ENCODE measurements around the gene VAMP4.
A peak's percentile ranks its signal among the peaks of the same experiment; 100 is the strongest.

Gene VAMP4, protein sequence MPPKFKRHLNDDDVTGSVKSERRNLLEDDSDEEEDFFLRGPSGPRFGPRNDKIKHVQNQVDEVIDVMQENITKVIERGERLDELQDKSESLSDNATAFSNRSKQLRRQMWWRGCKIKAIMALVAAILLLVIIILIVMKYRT

DNA sequence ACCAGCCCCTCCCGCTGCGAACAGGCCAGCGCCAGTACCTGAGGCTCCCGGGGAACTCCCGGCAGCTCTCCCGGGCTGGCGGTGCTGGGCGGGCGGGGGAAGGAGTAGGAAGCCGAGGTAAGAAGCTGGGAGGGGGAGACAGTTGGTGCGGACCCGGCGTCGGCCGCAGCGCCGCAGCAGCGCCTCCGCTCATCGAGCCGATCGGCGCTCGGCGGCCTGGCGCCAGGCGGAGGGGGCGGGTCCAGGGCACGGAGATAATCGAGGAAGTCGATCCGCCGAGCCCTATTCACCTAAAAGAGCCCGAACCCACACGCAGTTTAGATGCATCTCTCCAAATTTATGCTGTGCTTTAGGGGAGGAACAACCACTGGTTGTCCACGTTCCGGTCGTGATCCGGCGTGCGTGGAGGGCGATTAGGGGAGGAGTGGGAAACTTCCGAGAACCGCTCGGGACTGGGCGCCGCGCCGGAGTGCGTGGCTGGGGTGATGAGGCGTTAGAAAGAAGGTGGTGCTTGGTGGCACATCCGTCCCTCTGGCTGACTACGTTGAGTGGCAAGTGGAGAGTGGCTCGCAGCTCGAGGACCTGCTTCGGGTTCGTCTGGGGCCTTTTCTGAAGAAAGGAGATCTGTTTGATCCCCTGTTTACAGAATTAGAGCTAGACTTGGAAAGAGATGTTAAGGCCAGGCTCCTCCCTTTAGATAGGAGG lies at the start of gene VAMP4:
TSS of gene VAMP4 (minus strand) at position 194 of the 705 bp plus-strand sequence. CDS start 3,651 bp downstream, outside the sequence.
- peak; percentile 56 to 75 (median 68) for DNase-seq (ENCODE audit: low read depth in 3 of 3, low spot score in 1 of 3)

DNA sequence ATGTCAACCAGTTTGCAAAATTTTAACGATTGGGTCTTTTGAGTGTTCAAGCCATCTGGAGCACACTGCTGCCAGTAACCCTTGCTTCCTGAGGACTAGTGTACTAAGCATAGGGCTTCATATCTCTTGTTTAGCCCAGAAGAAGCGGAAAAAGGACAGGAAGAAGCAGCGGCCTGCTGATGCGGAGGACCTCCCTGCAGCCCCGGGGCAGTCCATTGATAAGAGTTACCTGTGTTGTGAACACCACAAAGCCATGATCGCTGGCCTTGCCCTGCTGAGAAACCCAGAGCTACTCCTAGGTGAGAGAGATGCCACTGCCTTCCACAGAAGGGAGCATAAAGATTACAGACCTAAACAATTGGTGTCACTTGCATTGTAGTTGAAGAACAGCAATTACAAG lies 48.5 kb upstream of the VAMP4 start:
- no peak for DNase-seq (ENCODE audit: low read depth in 3 of 3, low spot score in 1 of 3)

DNA sequence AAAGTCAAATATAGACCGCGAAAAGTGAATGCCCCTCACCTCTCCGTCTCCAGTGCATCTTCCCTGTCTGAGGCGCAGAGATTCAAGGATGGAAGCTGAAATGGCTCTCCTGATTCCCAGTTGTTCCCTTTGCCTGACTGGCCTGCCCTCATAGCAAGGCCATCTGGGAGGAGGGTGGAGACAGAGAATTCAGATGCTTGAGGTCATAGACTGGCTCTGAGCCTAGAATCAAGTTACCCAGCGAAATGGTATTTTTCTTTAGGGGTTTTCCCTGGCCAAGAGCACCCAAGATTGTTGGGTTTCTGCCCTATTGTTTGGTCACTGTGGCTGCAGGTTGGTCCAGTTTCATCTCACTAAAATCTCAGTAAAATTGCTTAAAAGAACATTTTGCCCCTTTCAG lies 46.8 kb upstream of the VAMP4 start:
- no peak for DNase-seq (ENCODE audit: low read depth in 3 of 3, low spot score in 1 of 3)

DNA sequence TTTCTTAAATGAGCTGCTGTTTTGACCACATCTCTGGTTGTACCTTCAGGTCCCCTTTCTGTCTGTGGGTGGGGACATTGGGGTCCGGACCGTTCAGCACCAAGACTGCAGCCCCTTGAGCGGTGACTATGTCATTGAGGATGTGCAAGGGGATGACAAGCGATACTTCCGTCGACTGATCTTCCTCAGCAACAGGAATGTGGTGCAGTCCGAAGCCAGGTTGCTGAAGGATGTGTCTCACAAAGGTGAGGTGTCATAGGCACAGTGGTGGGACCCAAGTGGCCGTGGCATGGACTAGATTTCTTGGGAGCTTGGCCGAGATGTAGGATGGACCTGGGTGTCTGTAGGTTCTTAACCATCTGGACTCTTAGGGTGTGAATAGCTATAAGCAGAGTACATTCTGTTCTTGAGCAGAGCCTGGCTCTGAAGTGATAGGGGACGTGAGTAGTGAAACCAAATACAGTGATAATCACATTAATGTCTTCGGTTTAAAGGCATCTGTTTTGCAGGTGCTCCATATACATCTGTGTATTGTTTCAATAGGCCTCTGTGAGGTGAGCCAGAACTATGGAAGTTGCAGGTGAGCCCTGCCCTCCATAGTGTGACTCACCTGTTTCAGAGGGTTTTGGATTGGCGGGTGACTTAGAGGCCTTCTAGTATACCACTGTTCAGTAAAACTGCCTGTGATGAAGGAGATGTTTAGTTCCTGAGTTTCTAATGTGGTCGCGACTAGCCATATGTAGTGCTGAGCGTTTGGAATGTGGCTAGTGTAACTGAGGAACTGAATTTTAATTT lies 46.0 kb upstream of the VAMP4 start:
- no peak for DNase-seq (ENCODE audit: low read depth in 3 of 3, low spot score in 1 of 3)

DNA sequence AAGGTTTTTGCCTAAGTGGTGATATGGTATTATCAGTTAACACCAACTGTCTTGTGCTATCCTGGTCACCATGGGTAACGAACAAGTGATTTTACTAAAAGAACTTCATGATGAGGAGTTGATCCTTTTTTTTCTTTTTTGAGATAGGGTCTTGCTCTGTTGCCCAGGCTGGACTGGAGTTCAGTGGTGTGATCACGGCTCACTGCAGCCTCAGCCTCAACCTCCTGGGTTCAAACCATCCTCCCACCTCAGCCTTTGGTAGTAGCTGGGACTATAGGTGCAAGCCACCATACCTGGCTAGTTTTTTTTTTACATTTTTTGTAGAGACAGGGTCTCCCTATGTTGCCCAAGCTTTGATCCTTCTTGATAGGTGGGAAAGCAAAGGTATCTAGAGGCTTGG lies 44.7 kb upstream of the VAMP4 start:
- DNase-seq (ENCODE audit: low read depth in 3 of 3, low spot score in 1 of 3), result no peak

DNA sequence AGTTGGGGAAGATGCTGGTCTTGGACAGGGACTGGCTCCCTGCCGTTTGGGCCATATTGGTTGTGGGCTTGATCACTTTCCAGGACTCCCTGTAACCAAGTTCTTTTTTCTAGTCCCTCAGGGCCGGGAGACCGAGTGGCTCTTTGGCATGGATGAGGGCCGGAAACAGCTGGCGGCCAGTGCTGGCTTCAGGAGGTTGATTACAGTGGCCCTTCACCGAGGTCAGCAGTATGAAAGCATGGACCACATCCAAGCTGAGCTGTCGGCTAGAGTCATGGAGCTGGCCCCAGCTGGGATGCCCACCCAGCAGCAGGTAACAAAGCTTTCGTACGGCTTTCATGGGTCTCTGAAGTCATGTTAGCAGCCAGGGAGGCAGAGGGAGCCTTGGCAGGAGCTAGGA lies 43.9 kb upstream of the VAMP4 start:
- no peak for DNase-seq (ENCODE audit: low read depth in 3 of 3, low spot score in 1 of 3)

DNA sequence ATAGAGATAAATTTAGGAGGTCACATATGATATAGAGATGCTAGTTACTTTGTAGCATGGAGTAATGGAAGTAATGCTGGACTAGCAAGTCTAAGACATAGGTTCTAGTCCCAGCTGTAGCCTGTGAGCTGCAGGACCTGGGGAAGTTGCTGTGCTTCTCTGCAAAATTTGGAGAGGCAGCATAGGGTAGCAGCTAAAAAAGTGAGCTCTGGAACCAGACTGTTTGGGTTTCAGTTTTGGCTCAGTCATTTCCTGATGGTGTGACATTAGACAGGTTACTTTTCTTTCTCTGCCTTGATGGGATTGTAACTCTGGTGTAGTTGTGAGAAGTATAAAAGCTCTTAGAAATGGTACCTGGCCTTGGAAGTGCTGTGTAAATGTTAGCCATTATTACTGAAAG lies 42.9 kb upstream of the VAMP4 start:
- no peak for DNase-seq (ENCODE audit: low read depth in 3 of 3, low spot score in 1 of 3)

DNA sequence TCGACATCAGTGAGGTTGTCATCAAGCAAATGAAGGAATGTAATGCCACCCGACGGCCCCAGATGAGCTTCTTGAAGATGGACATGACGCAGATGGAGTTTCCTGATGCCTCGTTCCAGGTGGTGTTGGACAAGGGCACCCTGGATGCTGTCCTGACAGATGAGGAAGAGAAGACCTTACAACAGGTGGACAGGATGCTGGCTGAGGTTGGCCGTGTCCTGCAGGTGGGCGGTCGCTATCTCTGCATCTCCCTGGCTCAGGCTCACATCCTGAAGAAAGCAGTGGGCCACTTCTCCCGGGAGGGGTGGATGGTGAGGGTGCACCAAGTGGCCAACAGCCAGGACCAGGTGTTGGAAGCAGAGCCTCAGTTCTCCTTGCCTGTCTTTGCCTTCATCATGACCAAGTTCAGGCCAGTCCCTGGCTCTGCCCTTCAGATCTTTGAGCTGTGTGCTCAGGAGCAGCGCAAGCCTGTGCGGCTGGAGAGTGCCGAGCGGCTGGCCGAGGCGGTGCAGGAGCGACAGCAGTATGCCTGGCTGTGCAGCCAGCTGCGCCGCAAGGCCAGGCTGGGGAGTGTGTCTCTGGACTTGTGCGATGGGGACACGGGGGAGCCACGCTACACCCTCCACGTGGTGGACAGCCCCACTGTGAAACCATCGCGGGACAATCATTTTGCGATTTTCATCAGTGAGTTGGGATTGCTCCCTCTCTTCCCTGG lies 42.1 kb upstream of the VAMP4 start:
- DNase-seq (ENCODE audit: low read depth in 3 of 3, low spot score in 1 of 3), result no peak

DNA sequence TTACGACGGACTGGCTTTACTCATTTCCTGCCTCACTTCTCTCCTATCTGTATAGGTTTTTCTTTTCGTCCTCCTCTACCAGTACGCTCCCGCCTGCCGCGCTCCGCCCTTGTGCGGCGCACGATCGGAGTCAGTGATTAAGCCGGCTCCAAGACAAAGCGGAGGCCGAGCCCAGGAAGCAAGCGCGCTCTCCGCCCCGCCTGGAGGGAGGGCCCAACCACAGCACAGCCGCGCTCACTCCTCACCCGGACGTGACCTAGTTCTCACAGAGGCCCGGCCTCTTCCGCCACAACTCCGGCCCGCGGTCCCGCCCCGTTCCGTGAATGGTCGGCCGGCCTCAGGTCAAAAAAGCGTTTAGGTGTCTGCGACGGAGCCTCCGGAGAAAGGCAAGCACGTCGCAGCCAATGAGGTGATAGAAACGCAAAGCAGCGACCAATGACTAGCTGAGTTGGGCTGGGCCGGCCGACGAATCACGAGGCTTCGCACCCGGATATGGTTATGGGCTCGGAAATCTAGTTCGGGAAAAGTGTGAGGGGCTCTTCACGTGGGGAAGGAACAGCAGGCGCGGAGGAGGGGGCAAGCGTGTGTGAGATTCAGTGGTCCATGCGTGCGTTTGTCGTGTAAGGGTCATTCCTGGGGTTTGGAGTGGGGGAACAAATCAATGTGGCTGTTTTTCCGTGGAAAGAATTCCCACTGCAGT lies 39.5 kb upstream of the VAMP4 start, which contains the start of gene METTL13:
TSS of gene METTL13 (plus strand) at position 485 of the 700 bp plus-strand sequence. CDS start 308 bp downstream, outside the sequence.
- DNase-seq (ENCODE audit: low read depth in 3 of 3, low spot score in 1 of 3), result peak; percentile 93 to 97 (median 95)

DNA sequence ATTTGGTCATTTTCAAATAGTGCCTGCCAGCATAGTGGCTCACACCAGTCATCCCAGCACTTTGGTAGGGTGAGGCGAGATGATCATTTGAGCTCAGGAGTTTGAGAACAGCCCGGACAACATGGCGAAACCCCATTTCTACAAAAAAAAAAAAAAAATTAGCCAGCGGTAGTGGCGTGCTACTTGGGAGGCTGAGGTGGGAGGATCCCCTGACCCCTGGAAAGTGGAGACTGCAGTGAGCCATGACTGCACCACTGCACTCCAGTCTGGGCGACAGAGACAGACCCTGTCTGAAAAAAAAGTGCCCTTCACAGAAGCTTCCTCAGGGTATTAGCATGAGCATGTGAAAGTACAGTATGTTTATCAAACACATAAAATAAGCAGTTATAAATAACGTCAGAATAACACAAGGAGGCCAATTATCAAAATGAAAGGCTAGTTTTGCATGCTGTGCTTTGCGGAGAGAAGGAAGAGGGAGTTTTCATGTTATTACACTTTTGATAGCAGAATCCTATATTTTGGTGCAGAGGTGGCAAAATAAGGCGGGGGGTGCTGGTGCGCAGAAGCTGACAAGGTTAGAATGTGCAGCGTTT lies 38.8 kb upstream of the VAMP4 start:
- no peak for DNase-seq (ENCODE audit: low read depth in 3 of 3, low spot score in 1 of 3)

DNA sequence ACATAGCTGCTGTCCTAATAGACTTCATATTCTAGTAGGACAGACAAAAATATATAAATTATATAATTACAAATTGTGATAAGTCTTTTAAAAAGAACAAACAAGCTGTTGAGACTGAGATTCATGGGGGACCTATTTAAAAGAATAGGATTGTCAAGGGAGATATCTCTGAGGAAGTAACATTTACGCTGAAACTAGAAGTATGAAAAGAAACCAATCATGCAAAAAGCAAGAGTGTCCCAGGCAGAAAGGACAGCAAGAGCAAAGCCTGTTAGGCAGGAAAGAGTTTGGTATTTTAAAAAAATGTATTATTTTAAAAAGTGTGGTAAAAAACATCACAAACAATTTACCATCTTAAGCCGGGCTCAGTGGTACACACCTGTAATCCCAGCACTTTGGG lies 30.4 kb upstream of the VAMP4 start:
- DNase-seq (ENCODE audit: low read depth in 3 of 3, low spot score in 1 of 3), result no peak

DNA sequence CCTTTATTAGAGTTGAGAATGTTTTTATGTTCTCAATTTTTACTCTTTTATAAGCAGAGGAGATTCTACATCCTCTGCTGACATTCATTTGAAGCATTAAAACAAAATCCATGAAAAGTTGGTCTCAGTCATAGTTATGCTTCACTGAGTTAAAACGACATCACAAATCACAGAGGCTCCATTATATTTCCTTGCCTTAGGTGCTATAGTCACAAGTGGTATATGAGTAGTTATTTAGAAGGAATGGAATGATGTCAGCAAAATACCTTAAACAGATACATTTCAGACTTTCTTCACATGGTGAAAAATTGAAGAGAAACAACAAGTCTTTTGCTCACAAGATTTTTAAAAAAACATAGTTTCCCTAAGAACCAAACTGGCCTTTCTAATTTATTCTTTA lies 27.9 kb upstream of the VAMP4 start:
- DNase-seq (ENCODE audit: low read depth in 3 of 3, low spot score in 1 of 3), result no peak

DNA sequence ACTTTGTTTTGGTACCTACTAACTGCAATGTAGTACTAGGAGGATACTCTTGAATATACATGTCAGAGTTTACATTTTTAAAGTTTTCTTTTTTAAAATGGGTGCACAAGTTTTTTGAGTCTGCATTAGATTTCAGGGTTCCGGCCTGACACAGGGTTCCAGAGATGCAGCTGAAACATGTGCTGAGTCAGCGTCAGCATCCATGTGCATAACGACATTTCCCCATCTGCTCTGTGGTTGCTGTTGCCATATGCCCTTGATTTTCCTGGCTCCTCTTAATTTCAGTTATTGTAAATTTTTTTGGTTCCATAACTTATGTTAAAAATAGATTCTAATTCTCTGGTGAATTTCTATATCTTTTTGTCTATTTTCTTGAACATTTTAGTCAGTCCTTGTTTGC lies 27.3 kb upstream of the VAMP4 start:
- no peak for DNase-seq (ENCODE audit: low read depth in 3 of 3, low spot score in 1 of 3)

DNA sequence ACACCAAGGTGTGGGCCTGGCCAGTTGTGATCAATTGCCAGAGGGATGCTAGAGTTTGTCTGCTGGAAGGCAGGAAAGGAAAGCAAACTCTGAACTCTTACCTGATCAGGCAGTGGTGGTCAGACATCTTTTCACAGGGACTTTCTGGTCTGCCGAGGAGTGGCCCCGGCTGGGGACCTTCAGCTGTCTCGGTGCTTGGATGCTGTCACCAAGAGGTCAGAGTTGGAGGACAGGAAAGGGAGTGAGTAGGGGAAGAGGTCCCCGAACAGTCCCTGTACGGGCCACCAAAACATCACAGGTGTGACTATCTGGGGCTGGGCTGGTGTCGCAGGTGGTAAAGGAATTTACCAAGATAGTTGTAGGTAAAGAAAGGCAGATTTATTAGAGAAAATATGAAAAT lies 21.9 kb upstream of the VAMP4 start:
- DNase-seq (ENCODE audit: low read depth in 3 of 3, low spot score in 1 of 3), result no peak

DNA sequence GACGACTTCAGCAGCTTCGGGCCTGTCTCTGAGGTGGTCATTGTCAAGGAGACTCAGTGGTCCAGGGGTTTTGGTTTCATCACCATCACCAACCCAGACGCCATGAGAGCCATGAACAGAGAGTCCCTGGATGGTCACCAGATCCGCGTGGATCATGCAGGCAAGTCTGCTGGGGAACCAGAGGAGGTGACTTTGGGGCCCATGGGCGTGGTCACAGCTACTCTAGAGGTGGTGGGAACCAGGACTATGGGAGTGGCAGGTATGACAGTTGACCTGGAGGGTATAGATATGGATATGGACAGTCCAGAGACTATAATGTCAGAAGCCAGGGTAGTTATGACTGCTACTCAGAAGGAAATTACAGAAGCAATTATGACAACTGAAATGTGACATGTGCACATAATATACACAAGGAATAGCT lies 20.3 kb upstream of the VAMP4 start:
- DNase-seq (ENCODE audit: low read depth in 3 of 3, low spot score in 1 of 3), result no peak

DNA sequence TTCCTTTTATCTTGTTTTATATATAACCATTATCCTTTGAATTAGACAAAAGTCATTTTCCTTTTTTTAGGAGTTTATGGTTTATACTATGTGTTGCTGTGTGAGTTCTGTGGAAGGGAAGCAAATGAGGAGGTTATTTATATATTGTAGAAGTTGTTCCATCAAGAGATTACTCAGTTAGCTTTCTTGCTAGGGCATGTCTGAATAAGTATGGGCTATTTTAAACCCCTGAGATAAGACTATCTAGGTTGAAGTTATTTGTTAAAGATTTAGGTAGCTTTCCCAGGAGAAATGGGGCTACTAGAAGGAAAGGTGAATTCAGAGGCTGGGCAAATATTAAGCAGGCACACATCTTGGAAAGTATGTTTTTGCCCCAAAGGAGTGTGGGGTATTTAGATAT lies 16.1 kb upstream of the VAMP4 start:
- DNase-seq (ENCODE audit: low read depth in 3 of 3, low spot score in 1 of 3), result no peak

DNA sequence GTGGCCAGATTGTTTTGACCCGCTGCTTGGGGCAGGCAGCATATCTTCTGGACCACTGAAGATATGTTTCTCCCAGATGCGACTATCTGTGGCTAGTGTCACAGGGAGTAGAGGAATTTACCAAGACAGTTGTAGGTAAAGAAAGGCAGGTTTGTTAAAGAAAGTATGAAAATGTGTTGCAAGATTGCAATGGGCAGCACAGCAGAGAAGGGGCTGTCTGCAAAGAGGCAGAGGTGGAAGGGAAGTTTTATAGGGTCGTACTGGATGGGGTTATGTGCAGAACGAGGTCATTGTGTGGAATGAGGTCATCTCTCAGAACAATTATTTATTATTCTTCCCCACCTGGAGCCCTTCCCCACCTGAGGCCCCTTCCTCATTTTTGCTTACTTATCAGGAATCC lies 15.0 kb upstream of the VAMP4 start:
- DNase-seq (ENCODE audit: low read depth in 3 of 3, low spot score in 1 of 3), result no peak

DNA sequence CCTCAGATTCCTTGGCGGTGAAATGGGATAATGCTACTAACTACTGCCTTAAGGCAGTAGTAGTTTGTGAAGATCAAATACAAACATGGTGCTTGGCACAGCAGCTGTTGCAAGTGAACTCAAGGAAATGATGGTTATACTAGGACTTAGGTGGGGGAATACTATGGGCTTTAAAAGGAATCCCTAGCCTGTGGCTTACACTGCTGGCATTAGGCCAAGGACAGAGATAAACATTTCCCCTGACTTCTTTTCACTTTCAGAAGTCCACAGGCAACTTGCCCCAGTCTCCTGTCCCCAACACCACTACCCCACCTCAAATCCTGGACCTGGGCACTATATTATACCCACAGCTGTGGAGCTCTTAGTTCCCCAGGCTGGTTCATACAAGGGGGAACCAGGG lies 13.1 kb upstream of the VAMP4 start:
- DNase-seq (ENCODE audit: low read depth in 3 of 3, low spot score in 1 of 3), result no peak

DNA sequence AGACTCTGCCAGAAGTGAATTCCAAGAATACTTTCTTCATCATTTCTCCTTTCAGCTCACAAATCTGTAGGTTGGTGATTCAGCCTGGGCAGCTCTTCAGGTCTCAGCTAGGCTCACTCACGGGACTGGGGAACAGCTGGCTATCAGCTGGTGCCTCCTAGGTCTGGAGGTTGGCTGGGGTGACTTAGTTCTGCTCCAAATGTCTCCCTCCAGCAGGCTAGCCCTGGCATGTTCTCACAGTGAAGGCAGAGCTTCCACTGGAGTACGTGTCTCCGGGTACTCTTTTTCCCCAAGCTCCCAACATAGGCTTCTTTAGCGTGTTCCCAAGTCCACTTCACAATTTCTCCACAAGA lies 12.5 kb upstream of the VAMP4 start:
- DNase-seq (ENCODE audit: low read depth in 3 of 3, low spot score in 1 of 3), result no peak

DNA sequence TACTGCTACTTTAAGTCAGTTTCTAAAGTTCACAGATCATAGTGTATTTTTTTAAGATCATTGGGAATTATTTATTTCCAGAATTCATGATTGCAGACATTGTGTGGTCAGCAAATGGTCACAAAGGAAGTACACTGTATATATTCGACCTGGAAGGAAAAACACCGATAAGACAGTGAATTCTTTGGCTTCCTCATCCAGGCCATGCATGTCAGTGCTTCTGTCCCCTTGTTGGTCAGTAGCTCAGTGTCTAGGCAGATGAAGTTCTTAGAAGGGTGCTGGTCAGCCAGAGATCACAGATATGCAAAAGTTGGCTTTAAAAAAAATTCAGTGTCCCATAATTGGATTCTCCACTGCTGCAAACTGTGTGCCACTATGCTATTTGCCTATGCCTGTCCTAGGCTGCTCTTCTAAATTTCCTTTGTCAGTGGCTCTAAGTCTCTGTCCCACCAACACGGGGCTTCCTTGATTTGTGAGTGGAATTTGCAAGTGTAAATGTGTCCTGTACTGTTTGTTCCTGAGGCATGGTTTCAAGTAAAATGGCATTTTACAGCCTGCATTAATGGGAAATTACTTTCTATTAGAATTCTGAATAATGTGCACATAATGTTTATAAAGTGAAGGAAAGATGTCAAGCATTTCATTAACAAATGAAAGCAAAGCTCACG lies 12.0 kb upstream of the VAMP4 start:
- DNase-seq (ENCODE audit: low read depth in 3 of 3, low spot score in 1 of 3), result no peak

Measured in stimulated activated CD4-positive, alpha-beta T cell treated with anti-CD3 and anti-CD28 coated beads, TNF-alpha, amount 100 ng/mL, for 1 hour (primary cell).